HG03135 (cell line): Measurements from ENCODE around the gene ENOSF1.

Experiments used
- ATAC-seq: cut with Tn5 transposase; IDR thresholded peaks from one replicate; pipeline ENCODE4 v1.9.1; 2021; ENCODE audit warnings: mild to moderate bottlenecking, moderate library complexity; ENCODE audit not compliant: unreplicated experiment

ENOSF1 gene

DNA sequence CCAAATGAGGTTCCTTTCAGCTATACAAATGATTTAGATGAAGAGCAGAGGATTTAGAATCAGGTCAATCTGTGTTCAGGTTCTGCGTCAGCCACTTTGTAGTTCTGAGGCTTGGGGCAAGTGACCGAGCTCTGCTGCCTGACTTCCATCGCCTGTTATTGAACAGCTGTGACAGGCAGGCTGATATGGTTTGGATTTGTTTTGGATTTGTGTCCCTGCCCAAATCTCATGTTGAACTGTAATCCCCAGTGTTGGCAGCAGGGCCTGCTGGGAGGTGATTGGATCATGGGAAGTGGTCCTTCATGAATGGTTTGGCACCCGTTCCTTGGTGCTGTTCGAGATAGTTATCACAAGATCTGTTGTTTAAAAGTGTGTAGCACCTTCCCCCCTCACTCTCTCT, 36.4 kb downstream of the ENOSF1 start:
- no peak for ATAC-seq

DNA sequence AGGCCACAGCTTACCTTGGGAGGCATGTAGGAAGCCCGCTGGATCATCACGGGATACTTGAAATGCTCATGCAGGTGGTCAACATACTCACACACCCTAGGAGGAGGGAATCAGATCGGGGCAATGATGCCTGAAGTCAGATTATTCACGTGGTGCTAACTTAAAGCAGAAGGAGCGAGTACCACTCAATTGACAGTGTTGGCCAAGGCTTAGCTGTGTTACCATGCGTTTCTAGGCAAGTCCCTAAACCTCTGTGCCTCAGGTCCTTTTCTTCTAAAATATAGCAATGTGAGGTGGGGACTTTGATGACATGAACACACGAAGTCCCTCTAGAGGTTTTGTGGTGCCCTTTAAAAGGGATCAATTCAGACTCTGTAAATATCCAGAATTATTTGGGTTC, 37.1 kb downstream of the ENOSF1 start:
- ATAC-seq, result no peak

DNA sequence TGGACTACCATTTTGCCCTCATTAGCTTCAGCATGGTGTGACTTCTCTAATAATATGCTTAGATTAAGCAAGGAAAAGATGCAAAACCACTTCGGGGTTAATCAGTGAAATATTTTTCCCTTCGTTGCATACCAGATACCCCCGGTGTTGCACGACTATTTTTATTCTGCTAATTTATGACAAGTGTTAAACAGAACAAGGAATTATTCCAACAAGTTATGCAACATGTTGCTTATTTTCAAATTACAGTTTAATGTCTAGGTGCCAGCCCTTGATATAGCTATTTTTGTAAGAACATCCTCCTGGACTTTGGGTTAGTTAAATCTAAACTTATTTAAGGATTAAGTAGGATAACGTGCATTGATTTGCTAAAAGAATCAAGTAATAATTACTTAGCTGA, 38.7 kb downstream of the ENOSF1 start:
- ATAC-seq, result no peak

DNA sequence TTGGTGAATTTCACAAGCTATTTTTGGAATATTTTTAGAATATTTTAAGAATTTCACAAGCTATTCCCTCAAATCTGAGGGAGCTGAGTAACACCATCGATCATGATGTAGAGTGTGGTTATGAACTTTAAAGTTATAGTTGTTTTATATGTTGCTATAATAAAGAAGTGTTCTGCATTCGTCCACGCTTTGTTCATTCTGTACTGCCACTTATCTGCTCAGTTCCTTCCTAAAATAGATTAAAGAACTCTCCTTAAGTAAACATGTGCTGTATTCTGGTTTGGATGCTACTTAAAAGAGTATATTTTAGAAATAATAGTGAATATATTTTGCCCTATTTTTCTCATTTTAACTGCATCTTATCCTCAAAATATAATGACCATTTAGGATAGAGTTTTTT, 39.1 kb downstream of the ENOSF1 start:
- ATAC-seq, result no peak

DNA sequence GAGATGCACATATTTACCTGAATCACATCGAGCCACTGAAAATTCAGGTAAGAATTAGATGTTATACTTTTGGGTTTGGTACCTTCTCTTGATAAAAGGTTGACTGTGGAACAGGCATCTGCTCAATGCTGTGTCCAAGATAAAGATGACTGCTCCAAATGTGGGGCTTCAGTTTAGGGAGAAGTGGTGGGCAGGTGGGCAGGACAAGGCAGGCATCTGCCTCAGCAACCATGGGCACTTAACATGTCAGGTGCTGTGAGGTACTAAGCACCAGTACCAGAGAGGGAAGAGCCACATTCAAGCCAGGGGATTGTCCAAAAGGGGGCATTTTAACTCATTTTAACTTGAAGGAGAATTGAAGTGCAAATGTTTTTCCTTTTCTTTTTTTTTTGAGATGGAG, 41.0 kb downstream of the ENOSF1 start:
- no peak for ATAC-seq

- ATAC-seq, result no peak
Observed at GRCh38 chr18:670522-670921, 41.9 kb downstream of the ENOSF1 start.

GRCh38 chr18:669077-669476, 43.4 kb downstream of the ENOSF1 start:
- no peak for ATAC-seq

DNA sequence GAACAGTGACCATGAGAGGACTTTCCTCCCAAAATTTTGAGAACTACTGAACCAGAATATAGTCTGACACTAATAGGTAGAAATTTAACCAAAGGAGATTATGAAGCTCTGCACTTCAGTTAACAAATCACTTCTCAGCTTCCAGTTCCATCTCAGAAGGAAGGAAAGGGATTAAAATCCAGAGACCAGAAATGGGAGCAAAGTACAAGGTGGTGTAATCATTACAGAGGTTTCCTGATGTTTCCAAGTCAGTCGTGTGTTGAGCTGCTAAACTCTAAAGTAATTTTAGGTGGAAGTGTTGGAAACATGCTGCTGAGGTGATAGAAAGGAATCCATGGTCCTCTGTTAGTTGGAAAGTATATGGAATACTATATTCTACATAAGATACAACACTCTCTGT, 44.2 kb downstream of the ENOSF1 start:
- ATAC-seq, result no peak

- no peak for ATAC-seq
Observed at GRCh38 chr18:666628-667027, 45.8 kb downstream of the ENOSF1 start.

DNA sequence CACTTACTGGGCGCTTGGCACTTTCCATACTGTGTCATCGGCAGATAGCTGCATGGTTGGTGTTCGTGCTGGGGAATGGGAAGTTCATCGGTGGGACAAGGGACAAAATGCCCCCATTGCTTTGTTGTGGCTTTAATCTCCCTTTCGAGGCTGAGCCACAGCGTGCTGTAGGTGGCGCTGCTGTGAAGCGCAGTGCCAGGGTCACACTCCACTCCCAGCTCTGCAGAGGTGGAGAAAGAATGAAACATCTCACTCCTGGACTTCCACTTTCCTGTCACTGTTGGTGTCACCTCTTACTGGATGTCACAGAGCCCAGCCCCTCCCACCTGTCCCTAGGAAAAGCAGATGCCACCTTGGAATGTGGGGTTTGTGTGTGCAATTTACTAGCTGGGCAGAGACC, 46.3 kb downstream of the ENOSF1 start:
- no peak for ATAC-seq

- no peak for ATAC-seq
Observed at GRCh38 chr18:662197-662596, 50.2 kb downstream of the ENOSF1 start.

- ATAC-seq, result no peak
Observed at GRCh38 chr18:659597-659996, 52.8 kb downstream of the ENOSF1 start.

GRCh38 chr18:658947-659533, 53.4 kb downstream of the ENOSF1 start:
- ATAC-seq, result no peak

DNA sequence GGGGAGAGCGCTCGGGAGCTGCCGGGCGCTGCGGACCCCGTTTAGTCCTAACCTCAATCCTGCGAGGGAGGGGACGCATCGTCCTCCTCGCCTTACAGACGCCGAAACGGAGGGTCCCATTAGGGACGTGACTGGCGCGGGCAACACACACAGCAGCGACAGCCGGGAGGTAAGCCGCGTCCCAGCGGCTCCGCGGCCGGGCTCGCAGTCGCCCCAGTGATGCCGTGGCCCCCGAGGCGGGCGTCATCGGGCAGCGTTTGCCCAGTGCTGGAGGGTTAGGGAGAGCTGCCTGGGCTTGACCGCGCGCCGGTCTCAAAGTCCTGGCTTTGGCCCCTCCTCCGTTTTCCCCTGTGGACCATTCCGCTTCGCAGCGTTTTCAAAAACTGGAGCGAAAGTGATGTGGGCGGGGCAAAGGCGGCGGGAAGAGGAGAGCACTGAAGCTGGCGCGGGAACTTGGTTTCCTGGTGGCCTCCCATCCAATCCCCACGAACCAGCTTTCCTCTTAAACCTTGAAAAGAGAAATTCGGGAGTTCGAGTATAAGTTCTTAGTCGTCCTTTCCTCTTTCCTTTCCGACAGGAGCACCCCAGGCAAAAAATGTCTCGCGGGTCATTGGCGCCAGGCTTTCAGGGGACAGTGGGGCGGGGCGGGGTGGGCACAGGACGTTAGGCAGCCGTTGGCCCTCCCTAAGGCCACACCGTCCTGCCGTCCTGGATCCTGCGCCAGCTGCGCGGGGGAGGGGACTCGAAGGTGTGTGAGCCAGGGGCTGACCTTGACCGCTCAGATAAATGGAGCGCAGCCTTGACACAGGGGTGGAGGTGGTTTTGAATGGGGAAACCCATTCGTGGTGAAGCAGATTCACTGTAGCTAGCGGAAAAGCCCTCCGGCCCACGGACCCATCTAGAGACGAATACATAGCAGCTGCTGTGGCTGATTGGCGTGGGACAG, 54.2 kb downstream of the ENOSF1 start:
- ATAC-seq, result peak; percentile 52

DNA sequence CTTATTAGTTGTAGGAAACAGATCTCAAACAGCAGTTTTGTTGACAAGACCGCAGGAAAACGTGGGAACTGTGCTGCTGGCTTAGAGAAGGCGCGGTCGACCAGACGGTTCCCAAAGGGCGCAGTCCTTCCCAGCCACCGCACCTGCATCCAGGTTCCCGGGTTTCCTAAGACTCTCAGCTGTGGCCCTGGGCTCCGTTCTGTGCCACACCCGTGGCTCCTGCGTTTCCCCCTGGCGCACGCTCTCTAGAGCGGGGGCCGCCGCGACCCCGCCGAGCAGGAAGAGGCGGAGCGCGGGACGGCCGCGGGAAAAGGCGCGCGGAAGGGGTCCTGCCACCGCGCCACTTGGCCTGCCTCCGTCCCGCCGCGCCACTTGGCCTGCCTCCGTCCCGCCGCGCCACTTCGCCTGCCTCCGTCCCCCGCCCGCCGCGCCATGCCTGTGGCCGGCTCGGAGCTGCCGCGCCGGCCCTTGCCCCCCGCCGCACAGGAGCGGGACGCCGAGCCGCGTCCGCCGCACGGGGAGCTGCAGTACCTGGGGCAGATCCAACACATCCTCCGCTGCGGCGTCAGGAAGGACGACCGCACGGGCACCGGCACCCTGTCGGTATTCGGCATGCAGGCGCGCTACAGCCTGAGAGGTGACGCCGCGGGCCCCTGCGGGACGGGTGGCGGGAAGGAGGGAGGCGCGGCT, 55.0 kb downstream of the ENOSF1 start, which contains the start of gene TYMS:
Gene TYMS (plus strand): TSS at position 343 of the 690 bp plus-strand sequence. CDS start 90 bp downstream, at position 433.
- peak; percentile 52 for ATAC-seq

DNA sequence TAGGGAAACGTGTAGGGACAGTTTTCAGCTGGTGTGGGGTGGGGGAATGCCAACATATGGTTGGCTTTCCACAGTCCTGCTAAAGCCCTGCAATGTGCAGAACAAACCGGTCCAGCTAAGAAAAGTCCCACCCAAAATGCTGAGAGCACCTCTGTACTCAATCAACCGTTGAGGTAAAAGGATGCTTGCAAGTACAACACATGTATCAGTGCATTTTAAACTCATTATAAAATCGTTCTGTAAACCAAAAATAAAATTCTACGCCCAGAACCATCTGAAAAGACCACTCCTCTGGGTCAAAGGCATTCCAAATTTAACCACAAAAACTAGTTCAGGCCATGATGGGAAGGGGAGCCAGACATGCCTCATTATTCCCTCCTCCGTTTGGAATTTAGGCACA, 57.0 kb downstream of the ENOSF1 start:
- ATAC-seq, result no peak

DNA sequence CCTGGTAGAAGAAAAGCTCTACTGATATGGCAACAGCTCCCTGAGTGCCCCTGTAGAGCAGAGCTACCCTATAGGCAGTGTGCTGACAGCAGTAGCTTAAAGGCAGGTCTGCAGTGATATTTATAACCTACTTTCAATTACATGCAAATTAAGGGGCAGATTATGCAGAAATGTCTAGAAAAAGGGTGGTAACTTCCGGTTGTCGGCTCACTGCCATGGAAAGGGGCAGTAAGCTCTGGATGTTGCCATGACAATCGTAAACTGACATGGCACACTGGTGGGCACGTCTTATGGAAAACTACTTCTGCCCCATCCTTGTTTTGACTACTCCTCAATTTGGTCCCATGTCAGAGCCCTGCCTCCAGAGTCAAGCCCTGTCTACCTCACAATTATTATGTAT, 57.8 kb downstream of the ENOSF1 start:
- no peak for ATAC-seq

DNA sequence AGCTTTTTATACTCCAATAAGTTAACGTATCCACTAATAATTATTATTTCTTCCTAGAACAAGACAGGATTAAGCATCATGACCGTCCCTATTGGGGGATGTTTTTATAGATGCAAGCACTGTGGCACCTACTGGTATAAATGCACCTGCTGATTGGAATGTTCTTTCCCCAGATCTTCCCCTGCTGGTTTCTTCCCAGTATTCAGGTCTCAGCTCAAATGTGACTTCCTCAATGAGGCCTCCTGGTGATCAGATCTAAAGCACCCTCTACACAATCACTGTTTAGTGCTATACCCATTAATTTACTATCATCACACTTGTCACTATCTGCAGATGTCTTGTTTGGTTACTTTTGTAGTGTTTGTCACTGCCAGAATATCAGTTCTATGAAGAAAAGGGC, 58.9 kb downstream of the ENOSF1 start:
- no peak for ATAC-seq

GRCh38 chr18:652131-652530, 60.3 kb downstream of the ENOSF1 start:
- no peak for ATAC-seq

DNA sequence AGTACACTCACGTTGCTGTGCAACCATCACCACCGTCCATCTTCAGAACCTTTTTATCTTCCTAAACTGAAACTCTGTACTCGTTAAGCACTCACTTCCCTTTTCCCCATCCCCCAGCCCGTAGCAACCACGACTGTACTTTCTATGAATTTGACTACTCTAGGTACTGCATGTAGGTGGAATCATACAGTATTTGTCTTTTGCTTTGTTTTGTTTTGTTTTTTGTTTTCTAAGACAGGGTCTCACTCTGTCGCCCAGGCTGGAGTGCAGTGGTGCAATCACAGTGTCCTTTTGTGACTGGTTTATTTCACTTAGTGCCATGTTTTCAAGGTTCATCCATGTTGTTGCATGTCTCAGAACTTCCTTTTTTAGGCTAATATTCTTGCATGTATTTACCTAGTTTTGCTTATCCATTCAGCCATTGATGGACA, 62.0 kb downstream of the ENOSF1 start:
- ATAC-seq, result peak; percentile 96

DNA sequence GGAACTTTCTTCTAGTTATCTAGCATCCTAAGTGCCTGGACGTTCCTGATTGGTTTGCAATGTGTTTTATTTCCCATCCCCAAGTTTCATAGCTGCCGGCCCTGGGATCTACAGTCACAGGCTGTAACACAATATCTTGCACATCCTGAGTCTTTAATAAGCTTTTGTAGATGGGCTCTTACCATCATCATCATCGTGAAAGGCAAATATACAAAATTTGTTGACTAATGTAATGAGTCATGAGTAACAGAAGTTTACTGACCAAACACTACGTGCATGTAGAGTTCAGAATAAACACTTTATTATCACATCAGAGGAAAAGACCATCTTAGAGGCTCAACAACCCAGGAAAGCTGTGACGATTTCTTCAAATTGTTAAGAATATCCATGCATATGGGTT, 63.1 kb downstream of the ENOSF1 start:
- ATAC-seq, result no peak

GRCh38 chr18:647304-647703, 65.1 kb downstream of the ENOSF1 start:
- no peak for ATAC-seq
